Type B pancreatic cell (in vitro differentiated cells): ENCODE results near the gene CEBPB. TPM values are rescaled to one million over a fixed set of nuclear protein-coding genes. Genes with fewer than 3 reads are reported as not detected.

ENCODE experiments used
- DNase-seq: peaks from one replicate; pipeline ENCODE4 v3.0.0; 2021; ENCODE audit warnings: mixed read lengths; ENCODE audit not compliant: unreplicated experiment; ENCODE audit errors: extremely low spot score
- H3K27ac Mint-ChIP-seq: 2 replicates; pipeline ENCODE4 v1.8.0; 2021; ENCODE audit warnings: mild to moderate bottlenecking, mixed read lengths
- H3K27me3 Mint-ChIP-seq: 2 replicates; pipeline ENCODE4 v1.8.0; 2021; ENCODE audit warnings: mixed read lengths
- H3K36me3 Mint-ChIP-seq: 2 replicates; pipeline ENCODE4 v1.8.0; 2021; ENCODE audit warnings: mixed read lengths
- H3K4me1 Mint-ChIP-seq: one replicate; pipeline ENCODE4 v1.8.0; 2021; ENCODE audit warnings: mixed read lengths; ENCODE audit not compliant: unreplicated experiment
- H3K4me3 Mint-ChIP-seq: 2 replicates; pipeline ENCODE4 v1.8.0; 2021; ENCODE audit warnings: mild to moderate bottlenecking, mixed read lengths
- H3K9me3 Mint-ChIP-seq: 2 replicates; pipeline ENCODE4 v1.8.0; 2021; ENCODE audit warnings: mixed read lengths
- CTCF ChIP-seq: fragments of 200-600 bp; sonication (generic); conservative IDR thresholded peaks from 2 replicates; pipeline ENCODE4 v1.5.0; 2021; ENCODE audit warnings: antibody characterized with exemption, mild to moderate bottlenecking
- total RNA-seq: library from RNA; stranded (reverse); gene quantifications from 2 replicates; pipeline ENCODE4 v1.2.1, GENCODE V29; 2021; ENCODE audit warnings: low replicate concordance

The CEBPB gene
- total RNA-seq, 1 donor from 2014 or later: 23.0 TPM

- H3K4me1 Mint-ChIP-seq: peaks cover 16% of the 10 kb centered on the region
- TF ChIP-seq CTCF: no peak
- no peaks in the 10 kb centered on the region for H3K9me3 Mint-ChIP-seq
- no peak overlapping the region for H3K27ac Mint-ChIP-seq
- no peak overlapping the region for H3K4me3 Mint-ChIP-seq
- DNase-seq: no peak
- H3K36me3 Mint-ChIP-seq: no peaks in the 10 kb centered on the region
- no peaks in the 10 kb centered on the region for H3K27me3 Mint-ChIP-seq
These were observed 30.3 kb downstream of the CEBPB start for GRCh38 chr20:50220894-50221365.

DNA sequence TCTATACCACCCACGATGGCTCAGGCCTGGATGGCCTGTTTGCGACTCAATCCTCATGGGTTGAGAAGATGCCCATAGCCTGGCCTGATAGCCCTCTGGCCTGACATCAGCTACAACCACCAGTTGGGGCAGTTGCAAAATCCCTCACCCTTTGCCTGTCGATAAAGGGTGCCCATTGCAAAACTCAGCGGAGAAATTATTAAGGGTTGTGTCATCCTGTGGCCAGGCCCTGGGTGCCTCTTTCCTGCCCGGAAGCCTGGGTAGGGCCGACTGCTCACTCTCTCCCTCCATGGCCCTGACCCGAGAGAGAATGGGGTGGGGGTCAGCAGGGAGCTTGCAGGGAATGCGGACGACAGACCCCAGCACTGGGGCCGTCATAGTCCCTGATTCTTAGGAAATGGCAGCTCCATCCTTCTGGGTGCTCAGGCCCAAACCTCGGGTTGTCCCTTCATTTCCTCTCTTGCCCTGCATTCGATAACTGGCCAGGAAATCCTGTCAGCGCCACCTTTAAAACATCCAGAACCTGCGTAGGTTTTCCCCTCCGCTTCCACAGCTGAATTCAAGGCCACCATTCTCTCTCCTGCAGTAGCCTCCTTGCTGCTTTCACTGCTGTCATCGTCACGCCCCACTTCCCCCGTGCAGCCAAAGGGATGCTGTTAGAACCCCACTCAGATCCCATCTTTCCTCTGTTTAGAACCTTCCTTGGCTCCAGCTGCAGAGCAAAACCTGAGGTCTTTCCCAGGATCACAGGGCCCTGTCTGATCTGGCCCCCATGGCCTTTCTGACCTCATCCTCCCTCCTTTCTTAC lies 31.1 kb downstream of the CEBPB start:
- Mint-ChIP-seq H3K4me3 (no peak overlapping the region), H3K9me3 (no peaks in the 10 kb centered on the region), H3K27me3 (no peaks in the 10 kb centered on the region), H3K4me1 (peaks cover 16% of the 10 kb centered on the region), H3K36me3 (no peaks in the 10 kb centered on the region), H3K27ac (no peak overlapping the region)
- no peak for TF ChIP-seq CTCF
- no peak for DNase-seq

- Mint-ChIP-seq H3K27me3 (no peaks in the 10 kb centered on the region), H3K27ac (no peak overlapping the region), H3K4me1 (peaks cover 10% of the 10 kb centered on the region), H3K9me3 (no peaks in the 10 kb centered on the region), H3K36me3 (no peaks in the 10 kb centered on the region), H3K4me3 (no peak overlapping the region)
- DNase-seq: no peak
- TF ChIP-seq CTCF: no peak
These were observed 31.8 kb downstream of the CEBPB start for GRCh38 chr20:50222309-50223038.

DNA sequence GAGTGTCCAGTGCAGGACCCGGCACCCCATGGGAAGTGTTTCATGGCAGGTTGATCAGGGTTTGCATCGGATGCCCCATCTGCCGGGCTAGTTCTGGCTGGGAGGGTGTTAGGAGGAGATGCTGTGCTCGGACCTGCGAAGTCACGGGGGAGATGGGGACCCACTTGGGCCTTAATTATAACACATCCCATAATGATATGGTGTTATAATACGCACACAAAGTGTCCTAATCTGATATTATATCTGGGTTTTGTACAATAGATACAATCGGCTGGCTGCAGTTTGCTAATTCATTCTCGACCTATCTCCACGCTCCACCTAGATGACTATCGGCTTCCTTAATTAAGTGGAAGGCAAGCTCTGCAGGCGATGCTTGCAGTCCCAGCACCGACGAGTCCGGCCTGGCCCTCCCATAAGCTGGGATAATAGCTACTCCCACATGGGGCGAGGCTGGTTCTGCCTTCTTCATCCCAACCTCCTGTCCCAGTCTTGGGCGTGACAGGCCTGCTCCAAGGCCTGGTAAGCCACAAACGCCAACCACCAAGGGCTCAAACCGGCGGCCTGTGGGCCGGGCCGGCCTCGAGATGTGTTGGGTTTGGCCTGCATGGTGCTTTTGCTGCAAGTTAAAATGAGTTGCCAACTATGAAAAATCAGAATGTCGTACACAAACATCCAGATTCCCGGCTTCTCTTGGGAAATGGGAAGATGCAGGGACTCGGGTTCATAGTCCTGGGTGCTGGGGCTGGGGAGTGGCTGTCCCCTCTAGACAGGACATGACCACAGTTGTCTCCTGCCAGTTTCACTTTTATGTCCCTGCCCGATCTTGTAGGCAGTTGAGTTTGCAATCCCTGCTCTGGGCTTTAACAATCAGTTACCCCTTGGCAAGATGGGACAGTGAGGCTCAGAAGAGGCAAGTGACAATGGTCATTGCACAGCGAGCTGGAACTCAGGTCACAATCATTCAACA lies 32.7 kb downstream of the CEBPB start:
- H3K4me1 Mint-ChIP-seq: peaks cover 10% of the 10 kb centered on the region
- no peak overlapping the region for H3K27ac Mint-ChIP-seq
- no peak for TF ChIP-seq CTCF
- no peak for DNase-seq
- H3K4me3 Mint-ChIP-seq: no peak overlapping the region
- no peaks in the 10 kb centered on the region for H3K36me3 Mint-ChIP-seq
- no peaks in the 10 kb centered on the region for H3K27me3 Mint-ChIP-seq
- no peaks in the 10 kb centered on the region for H3K9me3 Mint-ChIP-seq

GRCh38 chr20:50224052-50224451 lies 33.4 kb downstream of the CEBPB start:
- DNase-seq: no peak
- Mint-ChIP-seq H3K9me3 (no peaks in the 10 kb centered on the region), H3K4me1 (peaks cover 11% of the 10 kb centered on the region), H3K36me3 (no peaks in the 10 kb centered on the region), H3K27ac (no peak overlapping the region), H3K27me3 (no peaks in the 10 kb centered on the region), H3K4me3 (no peak overlapping the region)
- no peak for TF ChIP-seq CTCF
